ENCODE data around the gene LAIR2. TPM values are rescaled to one million over a fixed set of nuclear protein-coding genes. Genes with fewer than 3 reads are reported as not detected.

The LAIR2 gene
- total RNA-seq: not detected

GRCh38 chr19:54502518-54503048 is at the start of gene LAIR2:
TSS of gene LAIR2 (plus strand) at chr19:54502831. CDS start at chr19:54502919, 88 bp downstream.
- intact Hi-C loops (cut with DNase I): no loop called here
- WGBS, 2 donors: 57 to 65% methylated on average over 11 to 14 of the region's 14 CpGs
- no peaks in the 10 kb centered on the region for H3K9me3 ChIP-seq
- no peak for TF ChIP-seq POLR2A (IDR thresholded peaks at IDR 0.05)
- no peak for TF ChIP-seq CTCF (IDR thresholded peaks at IDR 0.05)
- no peak for DNase-seq
- H3K36me3 ChIP-seq: no peaks in the 10 kb centered on the region
- H3K27ac ChIP-seq: no peak within 1 kb of the TSS
- no peaks in the 10 kb centered on the region for H3K4me1 ChIP-seq
- no peak within 1 kb of the TSS for H3K4me3 ChIP-seq
- H3K27me3 ChIP-seq: peaks cover 0 to 35% (median 0%) of the 10 kb centered on the region in 4 donors

GRCh38 chr19:54453921-54454780 is 48.5 kb upstream of the LAIR2 start:
- H3K4me3 ChIP-seq: no peak overlapping the region
- no peaks in the 10 kb centered on the region for H3K9me3 ChIP-seq
- H3K36me3 ChIP-seq: peaks cover 69 to 86% (median 71%) of the 10 kb centered on the region in 3 donors
- H3K27ac ChIP-seq: no peak overlapping the region
- H3K27me3 ChIP-seq: no peaks in the 10 kb centered on the region
- TF ChIP-seq CTCF (IDR thresholded peaks at IDR 0.05) (no peak), POLR2A (IDR thresholded peaks at IDR 0.05) (no peak)
- peaks cover 20 to 48% (median 29%) of the 10 kb centered on the region in 3 donors for H3K4me1 ChIP-seq
- DNase-seq: no peak
- intact Hi-C loops (cut with DNase I): no loop called here
- WGBS, 2 donors: 90 to 91% methylated on average over 11 to 18 of the region's 31 CpGs

- no peak for DNase-seq
- H3K36me3 ChIP-seq: peaks cover 69 to 94% (median 77%) of the 10 kb centered on the region in 3 donors
- 85 to 86% methylated on average over 8 to 9 of the region's 33 CpGs for WGBS, 2 donors
These were observed 47.6 kb upstream of the LAIR2 start for GRCh38 chr19:54454781-54455675.

GRCh38 chr19:54455786-54456422 is 46.7 kb upstream of the LAIR2 start:
- Histone ChIP-seq H3K4me3 (no peak overlapping the region), H3K27ac (no peak overlapping the region), H3K27me3 (no peaks in the 10 kb centered on the region), H3K4me1 (peaks cover 13 to 54% (median 19%) of the 10 kb centered on the region in 3 donors), H3K9me3 (no peaks in the 10 kb centered on the region), H3K36me3 (peaks cover 74 to 100% (median 86%) of the 10 kb centered on the region in 3 donors)
- TF ChIP-seq CTCF (IDR thresholded peaks at IDR 0.05) (no peak), POLR2A (IDR thresholded peaks at IDR 0.05) (no peak)
- intact Hi-C loops (cut with DNase I): no loop called here
- no peak for DNase-seq
- 83 to 100% methylated on average over 4 to 8 of the region's 40 CpGs for WGBS, 2 donors

More at GRCh38 chr19:54454781-54455675, 47.6 kb upstream of the LAIR2 start:
- H3K27me3 ChIP-seq: no peaks in the 10 kb centered on the region
- intact Hi-C loops (cut with DNase I): no loop called here
- H3K9me3 ChIP-seq: no peaks in the 10 kb centered on the region
- H3K27ac ChIP-seq: no peak overlapping the region
- H3K4me1 ChIP-seq: peaks cover 16 to 54% (median 28%) of the 10 kb centered on the region in 3 donors
- TF ChIP-seq POLR2A (IDR thresholded peaks at IDR 0.05) (no peak), CTCF (IDR thresholded peaks at IDR 0.05) (no peak)
- no peak overlapping the region for H3K4me3 ChIP-seq
